Measurements from ENCODE around the gene ATP2A2.
"Not testable (repeated sequence)": the region's sequence is repeated elsewhere in the genome, so short reads cannot be mapped to it uniquely, and the experiment has no call there.

The ATP2A2 gene

DNA sequence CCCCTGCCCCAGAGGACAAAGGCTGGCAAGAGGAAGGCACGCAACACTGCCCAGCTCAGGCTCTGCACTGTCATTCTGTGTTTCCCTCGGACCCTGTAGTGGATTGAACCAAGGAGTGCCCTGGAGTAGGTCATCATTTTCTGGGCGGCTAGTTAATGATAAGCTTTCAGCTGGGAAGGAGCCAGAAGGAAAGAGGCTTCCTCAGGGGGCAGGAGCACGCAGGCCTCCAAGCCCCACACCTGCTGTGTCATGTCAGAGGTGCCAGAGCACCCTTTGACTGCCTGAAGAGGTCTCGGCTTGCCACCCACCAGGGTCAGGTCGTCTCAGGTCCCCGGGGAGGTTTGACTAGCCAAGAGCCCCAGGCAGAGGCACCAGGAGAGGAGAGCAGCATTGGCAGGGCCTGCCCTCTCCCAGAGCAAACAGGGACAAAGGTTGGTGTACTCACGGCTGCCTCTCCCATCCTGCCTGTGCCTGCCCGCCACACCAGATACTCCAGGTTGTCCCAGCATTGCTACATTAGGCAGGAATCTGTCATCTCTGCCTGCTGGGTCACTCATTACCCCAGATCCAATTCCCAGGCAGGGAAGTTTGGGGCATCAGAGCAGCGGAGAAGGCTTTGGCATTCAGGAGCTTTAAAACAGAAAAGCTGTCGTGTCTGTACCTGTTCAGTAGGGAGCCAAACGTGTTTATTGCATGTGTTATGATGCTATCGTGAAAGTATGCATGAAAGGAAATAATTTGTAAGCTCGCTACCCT is 33.5 kb upstream of the ATP2A2 start:
- Histone ChIP-seq H3K9ac (ENCODE audit: low read length) (no peak overlapping the region), H3K9me3 (ENCODE audit: control insufficient read depth, insufficient read depth, low read depth, low read length) (peaks cover 4% of the 10 kb centered on the region; the same call in 1 of the 2 replicates), H3K36me3 (ENCODE audit: control insufficient read depth, insufficient read depth, low read length) (no peaks in the 10 kb centered on the region), H3K27ac (ENCODE audit: low read depth, low read length) (no peak overlapping the region), H3K4me3 (ENCODE audit: low read depth, low read length) (no peak overlapping the region), H3K27me3 (ENCODE audit: control insufficient read depth, insufficient read depth, low read length) (no peaks in the 10 kb centered on the region), H3K4me1 (ENCODE audit: control insufficient read depth, insufficient read depth, low read length) (peaks cover 11% of the 10 kb centered on the region)

DNA sequence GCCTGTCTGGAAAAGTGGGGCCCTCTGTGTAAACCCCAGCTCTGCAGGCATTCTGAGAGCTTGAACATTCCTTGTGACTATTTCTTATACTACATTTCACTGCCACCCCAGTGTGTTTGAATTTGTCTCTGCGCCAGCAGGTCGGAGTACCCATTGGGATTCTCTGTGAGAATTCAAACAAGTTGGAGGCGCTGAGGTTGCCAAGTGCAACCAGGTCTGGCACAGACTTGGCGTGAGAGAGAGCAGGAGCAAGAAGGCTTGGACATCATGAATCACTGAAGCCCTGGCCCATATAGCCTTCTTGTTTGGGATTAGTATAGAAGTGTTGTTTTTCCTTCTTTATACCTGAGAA is 33.0 kb upstream of the ATP2A2 start:
- H3K9me3 ChIP-seq (ENCODE audit: control insufficient read depth, insufficient read depth, low read depth, low read length), result peaks cover 4% of the 10 kb centered on the region; the same call in 1 of the 2 replicates
- H3K4me1 ChIP-seq (ENCODE audit: control insufficient read depth, insufficient read depth, low read length), result peaks cover 11% of the 10 kb centered on the region
- no peak overlapping the region for H3K9ac ChIP-seq (ENCODE audit: low read length)
- no peaks in the 10 kb centered on the region for H3K27me3 ChIP-seq (ENCODE audit: control insufficient read depth, insufficient read depth, low read length)
- H3K27ac ChIP-seq (ENCODE audit: low read depth, low read length), result no peak overlapping the region
- H3K36me3 ChIP-seq (ENCODE audit: control insufficient read depth, insufficient read depth, low read length), result no peaks in the 10 kb centered on the region
- no peak overlapping the region for H3K4me3 ChIP-seq (ENCODE audit: low read depth, low read length)

DNA sequence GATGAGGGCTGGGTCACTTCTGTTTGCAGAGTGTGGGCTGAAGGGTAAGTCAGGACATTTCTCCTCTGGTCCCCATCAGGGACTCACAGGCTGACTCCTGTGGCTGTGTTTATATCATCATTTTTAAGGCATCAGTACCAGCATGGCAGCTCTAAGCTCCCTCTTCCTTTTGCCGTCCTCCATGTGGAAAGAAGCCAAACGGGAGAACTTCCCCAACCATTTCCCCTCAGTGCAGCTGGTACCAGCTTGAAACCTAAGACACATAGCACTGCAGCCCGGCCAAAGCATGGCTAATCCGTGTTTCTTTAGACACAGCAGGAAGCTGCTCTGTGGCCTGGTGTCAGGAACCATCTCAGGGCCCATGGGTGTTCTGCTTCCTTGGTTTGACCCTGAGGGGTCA is 31.9 kb upstream of the ATP2A2 start:
- H3K36me3 ChIP-seq (ENCODE audit: control insufficient read depth, insufficient read depth, low read length), result no peaks in the 10 kb centered on the region
- H3K4me1 ChIP-seq (ENCODE audit: control insufficient read depth, insufficient read depth, low read length), result peaks cover 11% of the 10 kb centered on the region
- no peak overlapping the region for H3K27ac ChIP-seq (ENCODE audit: low read depth, low read length)
- no peak overlapping the region for H3K4me3 ChIP-seq (ENCODE audit: low read depth, low read length)
- H3K27me3 ChIP-seq (ENCODE audit: control insufficient read depth, insufficient read depth, low read length), result no peaks in the 10 kb centered on the region
- H3K9ac ChIP-seq (ENCODE audit: low read length), result no peak overlapping the region
- peaks cover 4% of the 10 kb centered on the region; the same call in 1 of the 2 replicates for H3K9me3 ChIP-seq (ENCODE audit: control insufficient read depth, insufficient read depth, low read depth, low read length)

DNA sequence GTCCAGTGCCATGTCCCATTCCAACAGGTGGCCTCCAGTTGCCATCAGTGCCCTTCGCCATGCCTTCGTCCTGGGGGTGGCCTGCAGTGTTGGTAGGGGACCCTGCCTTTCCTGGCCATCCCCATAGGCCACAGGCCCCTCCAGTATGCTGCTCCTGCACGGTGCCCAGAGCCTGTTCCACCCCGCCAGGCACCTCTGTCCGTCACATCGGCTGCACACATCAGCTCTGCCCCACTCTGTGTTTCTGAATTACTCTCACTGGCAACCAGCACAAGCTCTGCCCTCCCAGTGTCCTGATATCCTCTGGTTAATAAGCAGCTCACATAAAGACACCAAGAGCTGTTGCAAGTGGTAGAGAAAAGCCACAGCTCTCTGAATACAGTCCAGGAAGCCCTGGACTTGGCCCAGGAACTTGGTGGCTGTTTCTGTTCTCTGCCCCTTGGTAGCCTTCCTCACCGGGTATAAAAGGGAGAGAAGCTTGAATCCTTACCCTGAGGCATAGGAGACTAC is 31.3 kb upstream of the ATP2A2 start:
- Histone ChIP-seq H3K9ac (ENCODE audit: low read length) (no peak overlapping the region), H3K4me1 (ENCODE audit: control insufficient read depth, insufficient read depth, low read length) (peaks cover 6% of the 10 kb centered on the region), H3K27me3 (ENCODE audit: control insufficient read depth, insufficient read depth, low read length) (no peaks in the 10 kb centered on the region), H3K9me3 (ENCODE audit: control insufficient read depth, insufficient read depth, low read depth, low read length) (peaks cover 4% of the 10 kb centered on the region; the same call in 1 of the 2 replicates), H3K36me3 (ENCODE audit: control insufficient read depth, insufficient read depth, low read length) (no peaks in the 10 kb centered on the region), H3K27ac (ENCODE audit: low read depth, low read length) (no peak overlapping the region), H3K4me3 (ENCODE audit: low read depth, low read length) (no peak overlapping the region)

DNA sequence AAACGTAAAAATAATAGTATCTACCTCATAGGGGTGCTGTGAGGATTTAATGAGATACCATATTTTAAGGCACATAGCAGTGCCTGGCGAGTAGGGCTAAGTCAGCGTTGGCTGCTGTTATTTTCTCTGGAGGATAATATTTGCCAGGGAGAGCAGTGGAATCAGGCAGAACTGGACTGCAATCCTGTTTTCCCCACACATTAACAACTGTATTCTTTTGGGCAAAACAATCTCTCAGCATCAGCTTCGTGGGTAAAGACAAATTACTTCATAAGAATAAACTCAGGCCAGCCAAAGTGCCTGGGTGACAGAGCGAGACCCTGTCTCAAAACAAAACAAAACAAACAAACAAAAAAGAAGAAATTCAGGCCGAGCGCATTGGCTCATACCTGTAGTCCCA is 29.7 kb upstream of the ATP2A2 start:
- H3K9ac ChIP-seq (ENCODE audit: low read length), result no peak overlapping the region
- H3K9me3 ChIP-seq (ENCODE audit: control insufficient read depth, insufficient read depth, low read depth, low read length), result no peaks in the 10 kb centered on the region
- H3K27ac ChIP-seq (ENCODE audit: low read depth, low read length), result no peak overlapping the region
- H3K36me3 ChIP-seq (ENCODE audit: control insufficient read depth, insufficient read depth, low read length), result no peaks in the 10 kb centered on the region
- no peak overlapping the region for H3K4me3 ChIP-seq (ENCODE audit: low read depth, low read length)
- H3K27me3 ChIP-seq (ENCODE audit: control insufficient read depth, insufficient read depth, low read length), result no peaks in the 10 kb centered on the region
- H3K4me1 ChIP-seq (ENCODE audit: control insufficient read depth, insufficient read depth, low read length), result no peaks in the 10 kb centered on the region; the same call in 1 of the 2 replicates

DNA sequence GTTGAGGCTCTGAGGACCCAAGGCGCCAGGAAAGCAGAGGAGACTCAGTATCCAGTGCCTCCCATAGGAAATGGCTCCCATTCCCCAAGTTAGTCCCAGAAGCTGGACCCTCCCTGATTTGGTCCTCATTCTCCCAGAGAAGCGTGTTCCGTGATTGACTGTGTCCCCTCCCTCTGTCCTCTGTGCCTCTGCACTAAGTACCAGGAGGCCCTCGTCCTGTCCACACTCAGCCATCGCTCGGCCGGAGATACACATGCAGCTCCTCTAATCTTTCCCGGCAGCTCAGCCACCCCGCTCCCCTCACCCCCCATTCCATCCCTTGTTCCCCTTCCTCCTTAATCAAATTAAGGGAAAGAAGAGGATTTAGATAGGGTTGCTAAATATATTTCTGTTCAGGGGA is 28.3 kb upstream of the ATP2A2 start:
- H3K4me3 ChIP-seq (ENCODE audit: low read depth, low read length), result no peak overlapping the region
- no peaks in the 10 kb centered on the region for H3K27me3 ChIP-seq (ENCODE audit: control insufficient read depth, insufficient read depth, low read length)
- H3K9me3 ChIP-seq (ENCODE audit: control insufficient read depth, insufficient read depth, low read depth, low read length), result no peaks in the 10 kb centered on the region
- H3K4me1 ChIP-seq (ENCODE audit: control insufficient read depth, insufficient read depth, low read length), result no peaks in the 10 kb centered on the region; the same call in 1 of the 2 replicates
- no peaks in the 10 kb centered on the region for H3K36me3 ChIP-seq (ENCODE audit: control insufficient read depth, insufficient read depth, low read length)
- no peak overlapping the region for H3K27ac ChIP-seq (ENCODE audit: low read depth, low read length)
- H3K9ac ChIP-seq (ENCODE audit: low read length), result no peak overlapping the region

DNA sequence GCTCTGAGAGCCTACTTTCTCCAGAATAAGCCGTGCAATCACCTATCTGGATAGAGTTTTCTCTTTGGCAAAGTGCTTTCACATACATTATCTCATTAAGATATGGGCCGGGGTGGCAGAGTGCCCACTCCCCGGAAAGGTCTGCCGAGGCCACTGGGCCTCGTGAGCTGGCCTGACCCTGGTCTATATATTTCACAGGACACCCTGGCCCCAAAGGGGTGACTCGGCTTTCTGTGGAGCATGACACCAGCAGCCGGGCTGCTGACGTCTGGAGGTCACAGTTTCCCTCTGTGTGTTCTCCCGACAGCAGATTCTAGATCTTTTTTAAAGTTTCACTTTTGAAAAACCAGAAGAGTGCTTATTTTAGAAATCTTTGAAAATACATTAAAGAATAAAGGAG is 27.9 kb upstream of the ATP2A2 start:
- H3K9me3 ChIP-seq (ENCODE audit: control insufficient read depth, insufficient read depth, low read depth, low read length), result no peaks in the 10 kb centered on the region
- H3K4me3 ChIP-seq (ENCODE audit: low read depth, low read length), result no peak overlapping the region
- H3K36me3 ChIP-seq (ENCODE audit: control insufficient read depth, insufficient read depth, low read length), result no peaks in the 10 kb centered on the region
- H3K27me3 ChIP-seq (ENCODE audit: control insufficient read depth, insufficient read depth, low read length), result no peaks in the 10 kb centered on the region
- no peaks in the 10 kb centered on the region; the same call in 1 of the 2 replicates for H3K4me1 ChIP-seq (ENCODE audit: control insufficient read depth, insufficient read depth, low read length)
- no peak overlapping the region for H3K9ac ChIP-seq (ENCODE audit: low read length)
- no peak overlapping the region for H3K27ac ChIP-seq (ENCODE audit: low read depth, low read length)

DNA sequence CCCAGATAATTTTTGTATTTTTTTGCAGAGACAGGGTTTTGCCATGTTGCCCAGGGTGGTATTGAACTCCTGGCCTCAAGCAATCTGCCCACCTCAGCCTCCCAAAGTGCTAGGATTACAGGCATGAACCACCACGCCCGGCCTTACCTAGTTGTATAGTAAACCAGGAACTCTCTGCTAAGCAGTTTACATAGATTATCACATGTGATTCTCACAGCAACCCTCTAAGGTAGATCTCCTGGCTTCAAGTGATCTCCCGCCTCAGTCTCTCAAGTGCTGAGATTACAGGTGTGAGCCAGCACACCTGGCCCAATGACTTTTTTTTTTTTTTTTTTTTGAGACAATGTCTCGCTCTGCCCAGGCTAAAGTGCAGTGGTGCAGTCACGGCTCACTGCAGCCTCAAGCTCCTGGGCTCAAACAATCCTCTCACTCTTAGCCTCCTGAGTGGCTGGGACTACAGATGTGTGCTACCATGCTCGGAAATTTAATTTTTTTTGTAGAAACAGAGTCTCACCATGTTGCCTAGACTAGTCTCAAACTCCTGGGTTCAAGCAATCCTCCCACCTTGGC is 26.0 kb upstream of the ATP2A2 start:
- H3K9ac ChIP-seq (ENCODE audit: low read length), result no peak overlapping the region
- H3K4me1 ChIP-seq (ENCODE audit: control insufficient read depth, insufficient read depth, low read length), result no peaks in the 10 kb centered on the region; the same call in 1 of the 2 replicates
- H3K9me3 ChIP-seq (ENCODE audit: control insufficient read depth, insufficient read depth, low read depth, low read length), result no peaks in the 10 kb centered on the region
- no peaks in the 10 kb centered on the region for H3K36me3 ChIP-seq (ENCODE audit: control insufficient read depth, insufficient read depth, low read length)
- no peaks in the 10 kb centered on the region for H3K27me3 ChIP-seq (ENCODE audit: control insufficient read depth, insufficient read depth, low read length)
- H3K4me3 ChIP-seq (ENCODE audit: low read depth, low read length), result no peak overlapping the region
- H3K27ac ChIP-seq (ENCODE audit: low read depth, low read length), result no peak overlapping the region

DNA sequence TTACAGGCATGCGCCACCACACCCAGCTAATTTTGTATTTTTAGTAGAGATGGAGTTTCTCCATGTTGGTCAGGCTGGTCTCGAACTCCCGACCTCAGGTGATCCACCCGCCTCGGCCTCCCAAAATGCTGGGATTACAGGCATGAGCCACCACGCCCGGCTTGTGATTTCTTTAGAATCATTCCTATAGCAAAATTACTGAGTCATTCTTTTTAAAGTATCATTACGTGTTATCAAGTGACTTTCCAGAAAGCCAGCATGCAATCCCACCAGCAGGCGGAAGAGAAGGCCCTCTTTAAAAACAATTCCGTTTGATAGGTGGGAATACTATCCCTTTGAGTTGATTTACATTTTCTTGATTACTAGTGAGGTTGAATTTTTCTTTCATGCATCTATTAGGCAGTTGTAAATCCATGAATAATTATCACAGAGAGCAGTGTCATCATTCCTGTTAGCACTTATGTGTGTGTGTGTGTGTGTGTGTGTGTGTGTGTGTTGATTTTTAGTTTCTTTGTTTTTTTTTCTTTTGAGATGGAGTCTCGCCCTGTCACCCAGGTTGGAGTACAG is 25.1 kb upstream of the ATP2A2 start:
- H3K4me1 ChIP-seq (ENCODE audit: control insufficient read depth, insufficient read depth, low read length); H3K27ac ChIP-seq (ENCODE audit: low read depth, low read length); H3K36me3 ChIP-seq (ENCODE audit: control insufficient read depth, insufficient read depth, low read length); H3K9ac ChIP-seq (ENCODE audit: low read length); H3K4me3 ChIP-seq (ENCODE audit: low read depth, low read length); H3K9me3 ChIP-seq (ENCODE audit: control insufficient read depth, insufficient read depth, low read depth, low read length); H3K27me3 ChIP-seq (ENCODE audit: control insufficient read depth, insufficient read depth, low read length): not testable (repeated sequence)

DNA sequence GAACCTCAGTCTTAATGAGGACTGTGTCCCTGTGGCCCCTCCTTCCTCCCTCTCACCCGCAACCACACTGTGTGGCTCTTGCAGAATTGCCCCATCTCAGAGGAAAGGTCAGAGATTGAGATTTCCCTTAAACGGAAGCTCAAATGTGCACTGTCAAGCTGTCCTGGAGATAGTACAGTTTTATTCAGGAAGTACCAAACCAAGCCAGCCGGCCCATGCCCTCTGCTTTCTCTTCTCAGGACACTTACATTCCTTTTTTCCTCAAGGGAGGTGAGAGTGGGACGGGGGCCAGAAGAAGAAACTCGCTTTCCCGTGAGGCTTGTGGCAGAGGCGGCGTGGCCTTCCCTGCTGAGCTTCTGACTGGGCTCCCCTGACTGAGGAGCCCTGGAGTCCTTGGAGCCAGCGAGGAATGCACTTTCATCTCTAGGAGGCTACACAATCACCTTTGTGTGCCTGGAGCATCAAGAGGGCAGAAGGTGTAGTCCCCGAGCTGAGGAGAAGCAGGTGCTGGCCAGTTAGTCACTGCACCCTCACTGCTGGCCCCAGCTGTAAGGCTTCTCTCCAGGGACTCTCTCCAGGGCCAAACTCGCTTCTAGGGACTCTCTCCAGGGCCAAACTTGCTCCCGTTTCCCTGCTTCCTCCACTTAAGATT is 24.1 kb upstream of the ATP2A2 start:
- Histone ChIP-seq H3K4me3 (ENCODE audit: low read depth, low read length) (no peak overlapping the region), H3K9ac (ENCODE audit: low read length) (no peak overlapping the region), H3K9me3 (ENCODE audit: control insufficient read depth, insufficient read depth, low read depth, low read length) (no peaks in the 10 kb centered on the region), H3K4me1 (ENCODE audit: control insufficient read depth, insufficient read depth, low read length) (no peaks in the 10 kb centered on the region; the same call in 1 of the 2 replicates), H3K36me3 (ENCODE audit: control insufficient read depth, insufficient read depth, low read length) (no peaks in the 10 kb centered on the region), H3K27ac (ENCODE audit: low read depth, low read length) (no peak overlapping the region), H3K27me3 (ENCODE audit: control insufficient read depth, insufficient read depth, low read length) (no peaks in the 10 kb centered on the region)

DNA sequence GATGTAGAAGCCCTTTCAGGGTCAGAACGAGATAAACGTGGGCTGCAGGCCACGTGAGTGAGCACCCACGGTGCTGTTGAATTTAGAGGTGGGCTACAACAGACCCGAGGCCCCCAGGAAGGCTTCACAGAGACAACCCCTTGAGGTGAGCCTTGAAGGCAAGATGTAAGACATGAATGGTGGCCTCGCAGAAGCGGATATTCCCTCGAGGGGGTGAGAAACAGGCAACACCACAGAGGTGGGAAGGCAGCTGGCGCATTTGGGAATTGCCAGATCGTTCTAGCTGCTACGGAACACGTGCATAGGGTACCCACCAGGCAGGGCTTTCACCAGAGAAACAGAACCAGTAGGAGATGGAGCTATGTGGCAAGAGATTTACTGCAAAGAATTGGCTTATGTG is 22.6 kb upstream of the ATP2A2 start:
- Histone ChIP-seq H3K27me3 (ENCODE audit: control insufficient read depth, insufficient read depth, low read length) (no peaks in the 10 kb centered on the region), H3K9me3 (ENCODE audit: control insufficient read depth, insufficient read depth, low read depth, low read length) (no peaks in the 10 kb centered on the region), H3K36me3 (ENCODE audit: control insufficient read depth, insufficient read depth, low read length) (no peaks in the 10 kb centered on the region), H3K4me3 (ENCODE audit: low read depth, low read length) (no peak overlapping the region), H3K27ac (ENCODE audit: low read depth, low read length) (no peak overlapping the region), H3K4me1 (ENCODE audit: control insufficient read depth, insufficient read depth, low read length) (no peaks in the 10 kb centered on the region; the same call in 1 of the 2 replicates), H3K9ac (ENCODE audit: low read length) (no peak overlapping the region)
